ENCODE results near the gene CD52.
A peak's percentile ranks its signal among the peaks of the same experiment; 100 is the strongest.

The CD52 gene

DNA sequence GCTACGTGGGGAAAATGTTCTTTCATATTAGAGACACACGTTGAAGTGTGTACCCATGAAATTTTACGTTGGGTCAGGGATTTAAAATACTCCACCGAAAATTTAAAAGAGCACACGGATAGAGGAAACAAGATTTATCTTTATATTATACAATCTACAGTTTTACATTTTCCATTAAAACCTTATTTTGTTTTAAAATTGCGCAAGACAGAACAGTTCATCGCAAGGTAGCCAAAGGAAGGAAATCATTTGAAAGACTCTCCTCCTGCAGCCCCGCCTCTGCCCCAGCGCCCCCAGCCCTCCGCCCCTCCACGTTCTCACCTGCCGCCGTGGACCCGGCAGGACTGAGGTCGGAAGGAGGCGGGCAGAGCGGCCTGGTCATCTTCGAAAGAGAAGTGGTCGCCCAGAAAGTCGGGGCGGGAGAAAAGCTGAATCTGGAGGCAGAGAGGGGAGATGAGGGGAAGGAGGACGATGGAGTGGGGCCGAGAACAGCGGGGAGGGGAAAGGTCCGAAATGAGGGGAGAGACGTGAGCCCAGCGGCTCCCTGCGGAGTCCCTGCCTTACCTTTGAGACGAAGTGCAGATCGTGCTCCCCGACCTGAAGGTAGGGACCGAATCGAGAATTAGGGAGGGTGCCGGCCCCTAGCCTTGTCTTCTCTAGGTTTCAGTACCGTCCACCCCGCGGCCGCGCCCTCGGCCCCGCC, 18.2 kb downstream of the CD52 start:
- no peak for DNase-seq (ENCODE audit: low spot score)

DNA sequence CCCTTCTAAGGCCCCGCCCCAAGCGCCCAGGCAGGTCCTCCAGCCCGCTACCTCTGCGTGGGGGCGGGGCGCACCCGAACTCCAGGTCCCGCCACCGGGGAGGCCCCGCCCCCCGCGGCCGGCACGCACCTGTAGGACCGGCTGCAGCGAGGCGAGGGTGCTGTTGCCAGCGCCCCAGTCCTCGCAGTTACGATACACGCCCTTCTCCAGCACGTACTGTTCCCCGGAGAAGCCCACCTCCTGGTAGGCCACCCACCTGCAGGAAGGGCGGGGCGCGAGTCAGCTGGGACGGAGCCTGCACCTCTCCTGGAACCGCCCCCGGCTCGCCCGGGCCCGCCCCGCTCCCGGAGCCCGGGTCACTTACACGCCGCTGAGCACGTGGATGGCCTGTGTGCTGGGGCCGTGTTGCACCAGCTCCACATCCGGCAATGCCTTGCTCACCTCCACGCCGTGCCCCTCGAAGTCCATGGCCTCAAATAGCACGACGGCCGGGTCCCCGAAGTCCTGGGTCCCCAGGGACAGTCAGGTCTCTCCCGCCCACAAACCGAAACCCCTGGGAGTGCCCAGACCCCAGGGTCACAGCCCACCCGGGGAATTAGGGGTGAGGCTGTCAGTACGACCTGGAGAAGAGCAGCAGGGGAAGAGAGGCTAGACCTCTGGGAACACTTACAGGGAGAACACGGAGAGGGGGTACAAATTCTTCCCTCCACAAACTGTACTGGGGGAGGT, 18.9 kb downstream of the CD52 start:
- DNase-seq (ENCODE audit: low spot score), result peak; percentile 66

DNA sequence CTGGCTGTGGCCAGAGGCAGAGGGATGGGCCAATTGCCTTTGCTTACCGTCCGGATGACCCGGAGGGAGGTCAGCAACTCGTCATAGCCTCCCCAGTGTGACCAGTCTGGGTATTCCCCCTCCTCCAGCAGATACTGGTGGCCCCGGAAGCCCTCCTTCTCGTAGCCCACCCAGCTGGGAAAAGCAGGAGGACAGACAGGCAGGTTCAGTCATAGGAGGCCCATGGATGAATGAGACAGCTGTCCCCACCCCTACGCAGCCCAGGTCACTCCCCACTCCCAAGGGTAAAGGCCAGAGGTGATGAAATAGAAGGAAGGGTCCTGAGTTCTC, 19.4 kb downstream of the CD52 start:
- no peak for DNase-seq (ENCODE audit: low spot score)

DNA sequence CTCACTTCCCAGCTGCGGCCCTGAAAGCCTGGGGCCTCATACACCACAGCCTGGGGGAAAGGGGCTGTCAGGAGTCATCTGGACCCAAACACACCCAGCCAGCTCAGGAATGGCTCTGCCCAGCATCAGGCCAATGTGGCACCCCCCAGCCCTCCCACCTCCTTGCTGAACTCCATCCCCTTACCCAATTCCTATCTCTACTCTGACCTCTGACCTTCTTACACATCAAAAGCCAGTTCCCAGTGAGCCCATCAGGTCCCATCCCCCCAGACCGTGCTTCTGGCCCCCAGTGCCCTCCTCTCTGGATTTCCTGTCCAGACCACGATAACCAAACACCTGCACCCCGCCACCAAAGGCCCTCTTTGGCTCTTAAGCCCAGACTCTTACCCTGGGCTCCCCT, 19.9 kb downstream of the CD52 start:
- DNase-seq (ENCODE audit: low spot score), result no peak

DNA sequence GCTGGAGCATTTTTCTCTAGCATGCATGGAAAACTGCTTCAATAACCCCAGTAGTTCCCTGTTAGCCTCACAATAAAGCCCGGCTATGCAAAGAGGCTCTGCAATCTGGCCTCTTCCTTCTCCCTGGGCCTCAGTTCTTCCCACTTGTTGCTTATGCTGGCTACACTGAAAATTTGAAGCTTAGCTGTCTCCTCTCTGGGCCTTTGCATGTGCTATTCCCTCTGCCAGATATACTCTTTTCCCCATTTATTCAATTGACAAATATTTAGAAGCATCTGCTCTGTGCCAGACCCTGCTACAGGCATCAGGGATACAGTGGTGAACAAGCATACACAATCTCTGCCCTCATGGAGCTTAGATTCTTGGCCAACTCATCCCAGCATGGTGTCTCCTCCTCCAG, 20.9 kb downstream of the CD52 start:
- no peak for DNase-seq (ENCODE audit: low spot score)

DNA sequence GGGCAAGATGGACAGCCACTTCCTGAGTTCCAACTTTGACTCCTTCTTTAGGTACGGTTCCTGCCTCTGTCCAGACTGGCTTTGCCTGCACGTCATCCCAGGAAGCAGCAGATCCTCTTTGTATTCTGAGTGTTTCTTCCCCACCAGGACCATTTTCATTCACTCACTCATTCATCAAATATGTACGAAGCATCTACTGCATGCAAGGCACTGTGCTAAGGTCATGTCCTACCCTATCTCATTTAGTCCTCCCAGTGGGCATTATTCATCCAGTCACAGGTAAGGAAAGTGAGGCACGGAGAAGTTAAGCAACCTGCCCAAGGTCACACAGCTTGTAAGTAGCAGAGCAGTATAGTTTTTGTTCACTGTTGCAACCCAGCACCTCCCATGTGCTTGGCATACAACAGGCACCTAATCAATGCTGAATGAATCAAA, 22.3 kb downstream of the CD52 start:
- DNase-seq (ENCODE audit: low spot score), result no peak

DNA sequence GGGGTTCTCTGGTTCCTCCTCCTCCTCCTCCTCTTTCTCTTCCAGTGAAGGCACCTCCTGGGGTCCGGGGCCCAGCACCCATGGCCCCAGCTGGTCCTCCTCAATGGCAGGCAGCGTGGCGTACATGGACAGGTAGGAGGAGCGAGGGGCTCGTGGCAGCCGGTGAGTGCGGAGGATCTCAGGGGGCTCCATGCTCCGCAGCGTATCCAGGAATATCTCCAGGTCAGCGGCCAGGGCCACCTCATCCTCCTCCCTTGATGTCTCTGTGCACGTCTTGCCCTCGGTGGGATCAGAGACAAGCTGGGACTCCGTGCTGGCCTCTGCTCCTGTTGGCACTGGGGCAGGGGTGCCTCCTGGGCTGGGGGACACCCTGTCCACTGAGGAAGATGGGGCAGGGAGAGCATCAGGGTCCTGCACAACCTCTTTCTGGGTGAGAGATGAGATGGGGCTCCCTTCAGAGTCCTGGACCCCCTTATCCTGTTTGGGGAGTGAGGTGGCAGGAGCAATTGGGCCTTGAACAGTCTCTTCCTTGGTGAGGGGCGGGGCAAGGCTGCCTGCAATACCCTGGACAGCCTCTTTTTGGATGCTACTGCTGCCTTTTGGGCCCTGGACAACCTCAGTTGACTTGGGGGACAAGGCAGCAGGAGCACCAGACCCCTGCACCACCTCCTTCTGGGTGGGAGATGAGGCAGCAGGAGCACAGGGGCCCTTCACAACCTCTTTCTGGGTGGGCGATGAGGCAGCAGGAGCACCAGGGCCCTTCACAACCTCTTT, 26.6 kb downstream of the CD52 start:
- no peak for DNase-seq (ENCODE audit: low spot score)

DNA sequence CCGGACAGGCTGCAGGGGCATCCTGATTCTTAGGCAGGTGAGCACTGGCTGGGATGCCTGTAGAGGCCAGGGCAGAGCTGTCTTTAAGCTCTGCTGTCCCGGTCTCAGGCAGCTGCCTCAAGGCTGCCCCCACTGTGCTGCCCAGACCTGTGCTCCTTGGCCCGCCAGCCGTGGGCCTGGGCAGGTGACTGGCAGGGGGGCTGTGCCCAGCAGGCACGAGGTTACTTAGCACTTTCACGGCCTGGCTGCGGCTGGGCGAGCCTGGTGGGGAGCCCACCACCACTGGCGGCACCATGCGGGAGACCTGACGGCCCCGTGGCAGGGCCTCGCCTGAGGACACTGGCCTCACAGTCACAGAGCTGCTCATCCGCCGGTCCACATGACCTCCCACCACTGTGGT, 28.0 kb downstream of the CD52 start:
- DNase-seq (ENCODE audit: low spot score), result no peak

DNA sequence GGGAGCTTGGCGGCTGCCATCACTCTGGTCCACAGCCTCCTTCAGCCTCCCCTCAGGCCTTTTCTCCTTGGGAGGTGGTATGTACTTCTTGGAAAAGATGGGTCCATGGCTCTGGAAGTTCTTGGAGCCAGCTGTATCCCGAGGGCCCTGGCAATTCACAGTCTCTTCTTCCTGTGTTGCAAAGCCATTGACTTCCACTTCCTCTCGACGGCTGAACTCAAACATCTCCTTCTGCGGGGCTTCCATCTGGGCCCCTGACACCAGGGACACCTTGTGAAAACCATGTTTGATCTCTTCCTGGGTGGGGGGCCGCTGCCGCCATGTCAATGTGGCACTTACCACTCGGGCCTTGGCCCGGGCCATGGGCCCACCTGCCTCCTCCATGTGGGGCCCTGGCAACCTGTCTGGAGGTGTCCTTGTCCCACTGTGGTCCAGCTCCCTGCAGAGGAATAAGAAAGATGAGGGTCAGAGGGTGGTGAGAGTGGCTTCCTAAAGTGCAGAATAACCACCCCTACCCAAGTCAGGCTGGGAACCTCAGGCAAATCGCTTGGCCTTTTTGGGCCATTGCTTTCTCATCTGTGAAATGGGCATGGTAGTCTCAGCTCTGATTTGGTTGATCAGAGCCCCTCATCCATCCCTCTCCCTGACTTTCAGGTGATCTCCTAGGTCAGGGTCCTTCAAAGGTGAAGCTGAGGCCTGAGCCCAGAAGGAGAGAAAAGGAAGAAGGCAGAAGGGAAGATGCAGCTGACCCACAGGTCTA, 28.7 kb downstream of the CD52 start:
- DNase-seq (ENCODE audit: low spot score), result no peak

DNA sequence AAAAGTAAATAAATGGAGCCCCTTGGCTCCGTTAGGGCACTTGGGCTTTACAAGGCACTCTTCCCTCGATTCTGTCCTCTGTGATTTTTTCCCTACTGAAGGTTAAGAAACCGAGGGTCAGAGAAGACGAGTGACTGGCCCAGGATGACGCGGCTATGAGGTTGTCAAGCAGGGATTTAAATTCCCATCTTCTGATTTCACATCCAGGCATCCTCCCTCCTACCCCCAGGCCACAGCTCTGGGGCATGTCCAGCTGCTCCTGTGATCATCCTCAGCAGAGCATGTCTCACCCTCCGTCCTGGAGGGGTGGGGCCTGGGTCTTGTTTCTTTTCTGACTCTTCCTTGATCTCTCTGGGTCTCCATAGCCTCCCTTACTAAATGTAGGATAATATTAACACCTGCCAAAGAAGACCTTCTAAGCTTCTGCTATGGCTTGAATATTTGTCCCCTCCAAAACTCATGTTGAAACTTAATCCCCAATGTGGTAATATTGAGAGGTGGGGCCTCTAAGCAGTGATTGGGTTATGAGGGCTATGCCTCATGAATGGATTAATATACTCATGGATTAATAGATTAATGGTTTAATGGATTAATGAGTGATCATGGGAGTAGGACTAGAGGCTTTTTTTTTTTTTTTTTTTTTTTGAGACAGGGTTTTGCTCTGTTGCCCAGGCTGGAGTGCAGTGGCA, 31.6 kb downstream of the CD52 start:
- DNase-seq (ENCODE audit: low spot score), result no peak

DNA sequence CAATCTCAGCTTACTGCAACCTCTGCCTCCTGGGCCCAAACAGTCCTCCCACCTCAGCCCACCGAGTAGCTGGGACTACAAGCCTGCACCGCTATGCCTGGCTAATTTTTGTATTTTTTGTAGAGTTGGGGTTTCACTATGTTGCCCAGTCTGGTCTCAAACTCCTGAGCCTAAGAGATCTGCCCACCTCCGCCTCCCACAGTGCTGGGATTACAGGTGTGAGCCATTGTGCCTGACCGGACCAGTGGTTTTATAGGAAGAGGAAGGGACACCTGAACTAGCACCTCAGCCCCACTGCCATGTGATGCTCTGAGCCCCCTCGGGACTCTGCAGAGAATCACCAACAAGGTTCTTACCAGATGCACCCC, 32.1 kb downstream of the CD52 start:
- no peak for DNase-seq (ENCODE audit: low spot score)

DNA sequence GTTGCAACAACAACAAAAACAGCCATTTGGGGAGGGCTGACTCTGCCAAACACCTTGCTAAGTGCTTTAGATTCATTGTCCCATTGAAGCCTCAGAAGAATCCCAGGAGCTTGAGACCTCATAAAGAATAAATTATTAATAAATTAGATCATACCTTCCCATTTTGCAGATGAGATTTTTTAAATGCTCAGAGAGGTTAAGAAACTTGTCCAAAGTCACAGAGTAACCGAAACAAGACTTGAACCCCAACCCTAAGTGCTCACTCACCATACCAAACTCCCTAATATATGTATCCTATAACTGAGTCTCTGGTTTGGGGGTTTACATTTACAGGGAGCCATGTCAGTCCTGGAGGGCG, 32.6 kb downstream of the CD52 start:
- no peak for DNase-seq (ENCODE audit: low spot score)

DNA sequence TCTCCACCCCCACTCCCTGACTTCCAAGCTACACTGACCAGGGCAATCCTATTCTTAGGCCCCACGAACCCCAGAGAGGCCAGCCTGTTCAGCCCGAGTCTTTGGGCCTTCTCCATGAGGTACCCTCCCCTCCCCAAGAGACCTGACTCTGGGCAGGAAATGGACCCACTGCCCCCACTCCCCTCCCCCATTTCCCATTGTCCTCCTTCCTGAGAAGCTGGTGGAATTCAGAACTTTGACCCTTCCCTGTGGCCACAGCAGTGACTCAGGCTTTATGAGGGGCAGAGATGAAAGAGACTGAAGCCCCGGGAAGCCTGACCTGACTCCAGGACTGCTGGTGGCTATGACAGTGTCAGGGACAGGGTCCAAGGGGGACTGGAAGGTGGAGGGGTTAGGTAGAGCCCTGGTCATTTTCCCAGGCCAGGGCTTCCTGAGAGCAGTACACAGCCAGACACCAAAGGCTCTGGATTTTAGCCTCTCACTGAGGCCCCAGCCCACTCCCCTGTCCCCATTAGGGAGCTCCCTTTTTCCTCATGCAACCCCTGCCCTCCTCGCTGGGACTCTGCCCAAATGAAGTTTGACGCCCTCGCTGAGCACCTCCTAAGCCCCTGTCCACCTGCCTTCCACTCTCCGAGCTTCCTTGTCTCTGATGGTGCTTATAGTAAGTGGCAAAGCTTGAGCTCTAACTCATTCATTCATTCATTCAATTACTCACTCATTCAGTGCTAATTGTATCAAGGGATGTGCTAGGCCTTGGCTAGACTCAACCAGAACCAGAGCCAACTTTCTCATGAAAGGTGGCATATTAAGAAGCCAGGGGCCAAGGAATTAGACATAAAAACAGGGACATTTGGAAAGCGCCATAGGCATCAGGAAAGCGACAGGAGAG, 33.2 kb downstream of the CD52 start:
- no peak for DNase-seq (ENCODE audit: low spot score)

DNA sequence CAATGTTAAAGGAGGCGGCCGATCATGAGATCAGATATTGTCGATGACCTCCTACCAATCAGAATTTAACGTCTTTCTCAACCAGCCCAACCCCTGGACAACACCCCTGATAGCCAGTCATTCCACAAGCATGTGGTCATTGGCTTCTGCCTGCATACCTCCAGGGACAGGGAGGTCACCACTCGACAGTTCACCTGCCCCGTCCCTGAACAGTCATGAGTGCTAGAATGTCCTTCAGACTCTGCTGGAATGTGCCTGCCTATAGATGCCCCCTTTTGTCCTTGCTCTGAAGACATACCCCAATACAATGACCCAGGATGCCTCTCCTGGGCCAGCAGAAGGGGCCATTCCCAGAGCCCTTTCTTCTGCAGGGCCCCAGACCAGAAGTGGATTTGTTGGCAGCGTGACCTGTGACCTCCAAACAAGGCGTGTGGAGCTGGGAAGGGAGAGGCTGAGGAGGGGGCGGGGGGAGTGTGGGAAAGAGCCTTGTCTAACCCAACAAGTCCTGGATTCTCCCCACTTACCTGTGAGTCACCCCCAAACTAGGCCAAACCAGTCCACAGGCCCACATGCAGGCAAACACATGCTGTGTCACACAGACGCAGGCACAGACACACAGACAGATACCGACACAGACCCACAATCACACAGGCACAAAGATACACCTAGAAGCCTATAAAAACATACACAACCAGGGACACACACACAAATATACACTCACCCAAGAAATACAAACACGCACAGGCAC, 34.0 kb downstream of the CD52 start:
- no peak for DNase-seq (ENCODE audit: low spot score)

DNA sequence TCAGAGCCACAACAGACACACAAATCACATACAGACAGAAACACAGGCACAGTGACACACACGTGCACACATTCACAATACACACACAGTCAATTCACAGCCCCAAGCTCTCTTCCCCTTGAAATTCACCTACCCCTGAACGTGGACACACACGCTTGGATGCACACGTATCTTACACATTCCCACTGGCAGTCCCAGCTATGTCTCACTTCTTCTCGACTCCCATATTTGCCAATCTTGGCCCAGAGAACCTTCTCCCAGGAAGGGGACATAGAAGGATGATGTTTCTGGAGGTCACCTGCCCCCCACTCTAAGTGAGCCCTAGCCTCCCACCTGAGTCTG, 34.6 kb downstream of the CD52 start:
- DNase-seq (ENCODE audit: low spot score), result no peak

DNA sequence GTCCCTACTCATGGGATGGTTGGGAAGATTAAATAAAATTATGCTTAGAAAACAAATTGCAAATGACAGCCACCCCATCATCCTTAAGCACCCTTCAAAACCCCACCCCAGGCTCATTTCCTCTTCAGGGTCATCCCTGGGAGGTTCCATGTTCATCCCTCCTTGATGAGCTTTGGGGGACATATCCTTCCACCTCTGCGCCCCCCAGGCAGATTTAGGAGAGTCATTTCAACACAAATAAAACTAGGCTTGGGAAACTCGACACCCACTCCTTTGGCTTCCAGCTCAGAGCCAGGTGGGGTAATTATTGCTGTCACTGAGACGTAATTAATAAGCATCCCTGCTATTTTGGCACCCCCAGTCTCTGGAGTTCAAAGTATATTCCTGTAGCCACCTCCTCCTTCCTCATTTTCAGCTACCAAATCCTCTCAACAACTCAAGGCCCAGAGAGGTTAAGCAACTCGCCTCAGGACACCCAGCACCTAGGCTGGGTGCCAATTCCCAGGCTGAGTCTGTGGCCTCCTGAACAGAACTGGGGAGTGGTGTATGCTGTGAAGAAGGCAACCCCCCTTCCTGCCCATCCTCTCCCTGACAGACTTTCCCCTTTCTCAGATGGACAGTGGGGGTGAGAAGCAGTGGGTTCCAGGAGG, 35.6 kb downstream of the CD52 start:
- no peak for DNase-seq (ENCODE audit: low spot score)

DNA sequence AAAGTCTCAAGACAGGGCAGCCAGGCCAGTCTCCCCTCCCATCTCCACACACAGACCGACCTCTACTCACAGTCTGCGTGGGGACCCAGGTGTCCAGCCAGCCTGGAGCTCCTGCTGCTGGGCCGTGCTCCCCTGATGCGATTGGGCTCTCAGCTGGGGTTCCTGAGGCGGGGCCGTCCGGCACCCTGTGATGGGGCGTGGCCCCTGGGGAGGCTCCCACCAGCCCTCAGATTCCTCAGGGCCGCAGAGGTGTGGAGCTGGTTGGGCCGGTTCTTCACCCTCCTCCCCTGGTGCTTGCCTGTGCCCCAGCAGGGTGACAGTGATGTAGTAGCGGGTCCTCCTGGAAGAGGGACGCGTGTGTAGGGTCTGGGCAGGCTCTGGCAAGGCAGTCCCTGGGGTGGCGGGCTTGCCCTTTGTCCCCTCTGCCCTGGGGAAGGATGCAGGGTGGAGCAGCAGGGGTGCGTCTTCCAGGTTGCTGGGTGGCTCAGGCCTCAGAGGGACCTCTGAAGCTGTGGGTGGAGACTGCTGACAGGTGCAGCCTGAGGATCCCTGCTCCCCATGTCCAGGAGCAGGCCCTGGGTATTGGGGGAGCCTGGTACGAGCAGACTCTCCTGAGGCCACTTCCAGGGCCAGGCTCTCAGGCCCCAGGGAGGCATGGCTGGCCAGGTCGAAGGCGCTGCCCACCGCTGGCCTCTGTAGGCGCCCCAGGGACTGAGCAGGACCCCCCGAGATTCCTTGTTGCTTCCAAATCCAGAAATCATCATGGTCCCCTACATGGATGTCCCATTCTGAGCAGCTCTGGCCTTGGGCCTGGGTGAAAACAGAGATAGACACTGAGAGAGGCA, 36.4 kb downstream of the CD52 start, which contains the start of gene CRYBG2:
Gene CRYBG2 (minus strand): TSS at position 155 of the 845 bp plus-strand sequence. CDS start 7,473 bp downstream, outside the sequence.
- no peak for DNase-seq (ENCODE audit: low spot score)

DNA sequence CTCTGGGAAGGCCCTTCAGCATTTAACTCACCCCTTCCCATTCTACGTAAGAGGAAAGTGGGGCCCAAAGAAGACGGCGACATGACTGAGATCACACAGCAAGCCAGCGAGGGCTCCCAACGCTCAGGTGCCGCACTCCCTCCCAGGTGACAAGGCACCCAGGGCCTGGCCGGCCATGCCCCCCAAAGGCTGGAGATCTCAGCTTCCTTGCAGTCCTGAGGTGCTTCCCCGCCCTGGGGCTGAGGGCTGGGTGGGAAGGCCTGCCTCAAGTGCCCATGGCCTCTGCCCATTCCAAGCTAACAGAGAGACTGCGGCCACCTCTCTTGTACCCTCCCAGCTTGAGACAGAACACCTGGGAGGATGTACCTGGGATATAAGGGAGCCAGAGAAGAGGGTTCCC, 37.2 kb downstream of the CD52 start:
- DNase-seq (ENCODE audit: low spot score), result no peak

DNA sequence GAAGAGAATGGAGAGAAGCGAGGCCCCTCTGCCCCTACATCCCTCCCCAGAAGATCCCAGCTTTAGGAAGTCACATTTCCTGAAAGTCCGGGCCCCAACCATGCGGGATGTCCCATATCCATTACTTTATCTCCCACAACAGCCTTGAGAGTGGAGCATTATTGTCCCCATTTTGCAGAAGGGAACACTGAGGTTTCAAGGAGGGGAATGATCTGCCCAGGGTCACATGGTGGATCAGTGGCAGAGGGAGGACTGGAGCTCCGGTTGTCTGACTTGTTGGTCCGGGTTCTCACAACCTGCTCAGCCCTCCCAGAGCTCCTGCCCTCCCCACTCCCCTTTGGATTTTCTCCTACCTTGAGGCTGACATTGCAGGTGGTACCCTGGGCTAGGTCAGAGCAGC, 38.3 kb downstream of the CD52 start:
- DNase-seq (ENCODE audit: low spot score), result no peak
